HAP-1 (cell line): ENCODE measurements around the gene PPP4R2.

Experiments used
- DNase-seq, 2 experiments: peaks; one replicate each; pipeline ENCODE4 v3.0.0-alpha.2; 2016 to 2020; ENCODE audit warnings: low spot score in 2 of 2
- H3K27me3 ChIP-seq: fragments of 250-450 bp; sonication (Bioruptor Pico); 2 replicates; pipeline ENCODE4 v1.5.1; 2020; ENCODE audit warnings: low read depth, mild to moderate bottlenecking, moderate library complexity
- H3K36me3 ChIP-seq: fragments of 250-450 bp; sonication (Bioruptor Pico); replicated peaks from 2 replicates; pipeline ENCODE4 v1.5.1; 2020; ENCODE audit warnings: mild to moderate bottlenecking
- H3K4me1 ChIP-seq: fragments of 250-450 bp; sonication (Bioruptor Pico); 2 replicates; pipeline ENCODE4 v1.5.1; 2020; ENCODE audit warnings: mild to moderate bottlenecking
- H3K4me3 ChIP-seq: fragments of 250-450 bp; sonication (Bioruptor Pico); 2 replicates; pipeline ENCODE4 v1.5.1; 2020; ENCODE audit warnings: mild to moderate bottlenecking, moderate library complexity
- H3K9me3 ChIP-seq: fragments of 250-450 bp; sonication (Bioruptor Pico); 2 replicates; pipeline ENCODE4 v1.5.1; 2020; ENCODE audit warnings: mild to moderate bottlenecking, moderate library complexity
- in situ Hi-C: fragments of 300-500 bp; cut with MboI; formaldehyde crosslinking; loops from 3 replicates; pipeline ENCODE4 v1.14.3; 2020; ENCODE audit warnings: low sequenced_read_pairs, inconsistent platforms, mixed read lengths

Gene PPP4R2

GRCh38 chr3:72996473-72997333 lies at the start of gene PPP4R2:
Gene PPP4R2 (plus strand): TSS chr3:72996811. CDS start chr3:72997038, 227 bp downstream.
- peaks cover 24% of the 10 kb centered on the region for H3K4me1 ChIP-seq
- H3K27me3 ChIP-seq = no peaks in the 10 kb centered on the region
- in situ Hi-C loops = no loop called here
- peak within 1 kb of the TSS; percentile 96 for H3K4me3 ChIP-seq
- DNase-seq = peak; percentile 83 to 89
- peaks cover 37% of the 10 kb centered on the region for H3K36me3 ChIP-seq
- H3K9me3 ChIP-seq = no peaks in the 10 kb centered on the region; the same call in 1 of the 2 replicates

- DNase-seq = no peak
- Histone ChIP-seq H3K27me3 (no peaks in the 10 kb centered on the region), H3K9me3 (no peaks in the 10 kb centered on the region), H3K4me1 (no peaks in the 10 kb centered on the region), H3K36me3 (no peaks in the 10 kb centered on the region), H3K4me3 (no peak overlapping the region)
- in situ Hi-C loops = loop anchor here (10.0 kb wide), 2 partner anchors 97 to 127 kb away; no protein-coding TSS in a partner anchor
Measured at GRCh38 chr3:72947715-72948490, 48.7 kb upstream of the PPP4R2 start.

- H3K4me1 ChIP-seq = no peaks in the 10 kb centered on the region
Measured at GRCh38 chr3:72949016-72949415, 47.6 kb upstream of the PPP4R2 start.

GRCh38 chr3:72950372-72950771 lies 46.2 kb upstream of the PPP4R2 start:
- in situ Hi-C loops = no loop called here
- H3K4me3 ChIP-seq = no peak overlapping the region

More at GRCh38 chr3:72949016-72949415, 47.6 kb upstream of the PPP4R2 start:
- no peak for DNase-seq
- H3K4me3 ChIP-seq = no peak overlapping the region
- no peaks in the 10 kb centered on the region for H3K9me3 ChIP-seq
- in situ Hi-C loops = loop anchor here (10.0 kb wide), 2 partner anchors 96 to 126 kb away; no protein-coding TSS in a partner anchor
- H3K36me3 ChIP-seq = no peaks in the 10 kb centered on the region
- H3K27me3 ChIP-seq = no peaks in the 10 kb centered on the region

GRCh38 chr3:72950801-72951200 lies 45.8 kb upstream of the PPP4R2 start:
- DNase-seq = no peak
- Histone ChIP-seq H3K4me1 (no peaks in the 10 kb centered on the region), H3K4me3 (no peak overlapping the region), H3K36me3 (no peaks in the 10 kb centered on the region), H3K9me3 (no peaks in the 10 kb centered on the region), H3K27me3 (no peaks in the 10 kb centered on the region)
- in situ Hi-C loops = no loop called here

More at GRCh38 chr3:72950372-72950771, 46.2 kb upstream of the PPP4R2 start:
- Histone ChIP-seq H3K36me3 (no peaks in the 10 kb centered on the region), H3K27me3 (no peaks in the 10 kb centered on the region), H3K4me1 (no peaks in the 10 kb centered on the region), H3K9me3 (no peaks in the 10 kb centered on the region)
- DNase-seq = no peak

- no peaks in the 10 kb centered on the region for H3K4me1 ChIP-seq
- no peaks in the 10 kb centered on the region for H3K36me3 ChIP-seq
- H3K27me3 ChIP-seq = no peaks in the 10 kb centered on the region
- no peak for DNase-seq
- in situ Hi-C loops = no loop called here
- no peaks in the 10 kb centered on the region for H3K9me3 ChIP-seq
- H3K4me3 ChIP-seq = no peak overlapping the region
Measured at GRCh38 chr3:72951259-72951722, 45.3 kb upstream of the PPP4R2 start.

- DNase-seq = no peak
- Histone ChIP-seq H3K4me1 (no peaks in the 10 kb centered on the region), H3K36me3 (no peaks in the 10 kb centered on the region), H3K4me3 (no peak overlapping the region), H3K27me3 (no peaks in the 10 kb centered on the region), H3K9me3 (no peaks in the 10 kb centered on the region)
- in situ Hi-C loops = no loop called here
Measured at GRCh38 chr3:72953325-72953956, 43.2 kb upstream of the PPP4R2 start.

- in situ Hi-C loops = no loop called here
- H3K27me3 ChIP-seq = no peaks in the 10 kb centered on the region
- no peaks in the 10 kb centered on the region for H3K36me3 ChIP-seq
- no peaks in the 10 kb centered on the region for H3K4me1 ChIP-seq
- no peak for DNase-seq
- H3K4me3 ChIP-seq = no peak overlapping the region
- H3K9me3 ChIP-seq = no peaks in the 10 kb centered on the region
Measured at GRCh38 chr3:72957297-72957696, 39.3 kb upstream of the PPP4R2 start.

GRCh38 chr3:72959336-72959735 lies 37.3 kb upstream of the PPP4R2 start:
- no peak for DNase-seq
- H3K4me3 ChIP-seq = no peak overlapping the region
- no peaks in the 10 kb centered on the region for H3K9me3 ChIP-seq
- H3K36me3 ChIP-seq = no peaks in the 10 kb centered on the region
- H3K4me1 ChIP-seq = no peaks in the 10 kb centered on the region
- no peaks in the 10 kb centered on the region for H3K27me3 ChIP-seq
- in situ Hi-C loops = no loop called here

- no peak for DNase-seq
- in situ Hi-C loops = no loop called here
Measured at GRCh38 chr3:72960812-72961518, 35.6 kb upstream of the PPP4R2 start.

GRCh38 chr3:72961752-72962151 lies 34.9 kb upstream of the PPP4R2 start:
- in situ Hi-C loops = no loop called here
- Histone ChIP-seq H3K4me3 (no peak overlapping the region), H3K9me3 (no peaks in the 10 kb centered on the region), H3K27me3 (no peaks in the 10 kb centered on the region), H3K4me1 (no peaks in the 10 kb centered on the region), H3K36me3 (no peaks in the 10 kb centered on the region)
- DNase-seq = no peak

More at GRCh38 chr3:72960812-72961518, 35.6 kb upstream of the PPP4R2 start:
- H3K4me1 ChIP-seq = no peaks in the 10 kb centered on the region
- no peaks in the 10 kb centered on the region for H3K36me3 ChIP-seq
- no peak overlapping the region for H3K4me3 ChIP-seq
- H3K27me3 ChIP-seq = no peaks in the 10 kb centered on the region
- H3K9me3 ChIP-seq = no peaks in the 10 kb centered on the region

GRCh38 chr3:72962317-72962716 lies 34.3 kb upstream of the PPP4R2 start:
- Histone ChIP-seq H3K36me3 (no peaks in the 10 kb centered on the region), H3K4me1 (no peaks in the 10 kb centered on the region), H3K4me3 (no peak overlapping the region), H3K27me3 (no peaks in the 10 kb centered on the region), H3K9me3 (no peaks in the 10 kb centered on the region)
- in situ Hi-C loops = no loop called here
- DNase-seq = no peak

GRCh38 chr3:72964633-72965032 lies 32.0 kb upstream of the PPP4R2 start:
- no peak overlapping the region for H3K4me3 ChIP-seq
- in situ Hi-C loops = no loop called here
- H3K36me3 ChIP-seq = no peaks in the 10 kb centered on the region
- H3K4me1 ChIP-seq = no peaks in the 10 kb centered on the region
- H3K9me3 ChIP-seq = no peaks in the 10 kb centered on the region
- DNase-seq = no peak
- H3K27me3 ChIP-seq = no peaks in the 10 kb centered on the region
